HepG2 (cell line): ENCODE results near the gene GLE1. TPM values are rescaled to one million over a fixed set of nuclear protein-coding genes. Genes with fewer than 3 reads are reported as not detected.

Experiments
- ATAC-seq: fragments of 200-7000 bp; cut with Tn5 transposase; 3 replicates; pipeline ENCODE4 v1.9.1; 2020; ENCODE audit warnings: mild to moderate bottlenecking, moderate library complexity
- BruUV-seq: library from RNA; stranded (reverse); fragments of 400-500 nt; replicated peaks from 2 replicates; lab custom pipeline; 2021; lab: Mats Ljungman, UMichigan
- CTCF ChIA-PET: fragments of 300-600 bp; formaldehyde crosslinking; extraction: SDS; loops from one replicate; lab custom pipeline; 2021; ENCODE audit warnings: low total read pairs, inconsistent platforms, low intra/inter-chr PET ratio; lab: Yijun Ruan, JAX
- POLR2A ChIA-PET: fragments of 350-600 bp; sonication (Branson Sonifier 250); formaldehyde crosslinking; loops from one replicate; lab custom pipeline; 2020; ENCODE audit warnings: antibody characterized with exemption, inconsistent platforms; lab: Yijun Ruan, JAX
- DNase-seq: peaks from one replicate; pipeline ENCODE4 v3.0.0-alpha.2; 2015; ENCODE audit warnings: low spot score
- FAIRE-seq: peaks from 3 replicates; lab custom pipeline; 2011; peaks lifted over from hg19 to GRCh38; lab: Jason Lieb, UNC
- H2AFZ ChIP-seq: one replicate; pipeline ENCODE4 v1.6.1; 2011; ENCODE audit warnings: low read length, inconsistent platforms
- H3K27ac ChIP-seq: fragments of 300-600 bp; 3 replicates; pipeline ENCODE4 v1.8.0; 2011; ENCODE audit warnings: mixed run types, mild to moderate bottlenecking, mixed read lengths, low read length, inconsistent platforms; ENCODE audit not compliant: insufficient read depth; ENCODE audit errors: extremely low read length
- H3K27me3 ChIP-seq, 2 experiments: fragments of 200-600 bp in 1 of 2; 2 replicates in 1 of 2; 3 replicates in 1 of 2; pipeline versions ENCODE4 v1.6.0 to v1.8.0; 2011; ENCODE audit warnings: low read length in 2 of 2, mild to moderate bottlenecking in 2 of 2, moderate library complexity in 2 of 2, inconsistent platforms in 1 of 2; ENCODE audit not compliant: insufficient read depth in 2 of 2, control insufficient read depth in 1 of 2
- H3K36me3 ChIP-seq, 2 experiments: fragments of 200-600 bp in 1 of 2; replicated peaks in 1 of 2; 2 replicates in 1 of 2; 3 replicates in 1 of 2; pipeline versions ENCODE4 v1.5.1 to v1.8.0; 2011; ENCODE audit warnings: low read length in 2 of 2, inconsistent platforms in 1 of 2; ENCODE audit not compliant: insufficient read depth in 2 of 2, control insufficient read depth in 1 of 2
- H3K4me1 ChIP-seq: 2 replicates; pipeline ENCODE4 v1.5.1; 2012; ENCODE audit warnings: low read length, inconsistent platforms; ENCODE audit not compliant: insufficient read depth
- H3K4me2 ChIP-seq: 2 replicates; pipeline ENCODE4 v1.6.0; 2011; ENCODE audit warnings: low read depth, low read length, inconsistent platforms
- H3K4me3 ChIP-seq, 3 experiments: fragments of 200-600 bp in 1 of 3; sonication (generic), shearing (Covaris generic) in 1 of 3; replicated peaks in 1 of 3; 2 replicates each; pipeline ENCODE4 v1.5.1; 2011 to 2016; ENCODE audit warnings: low read length in 3 of 3, inconsistent platforms in 2 of 3, low read depth in 2 of 3, mild to moderate bottlenecking in 2 of 3, control low read depth in 1 of 3, mixed read lengths in 1 of 3; ENCODE audit not compliant: insufficient read depth in 1 of 3
- H3K79me2 ChIP-seq: one replicate; pipeline ENCODE4 v1.6.1; 2011; ENCODE audit warnings: low read length, inconsistent platforms; ENCODE audit not compliant: insufficient read depth
- H3K9ac ChIP-seq: 2 replicates; pipeline ENCODE4 v1.6.0; 2011; ENCODE audit warnings: mild to moderate bottlenecking, low read depth, low read length, inconsistent platforms; ENCODE audit not compliant: insufficient read depth
- H3K9me3 ChIP-seq: 2 replicates; pipeline ENCODE4 v1.5.1; 2012; ENCODE audit warnings: mild to moderate bottlenecking, low read length
- H4K20me1 ChIP-seq: 2 replicates; pipeline ENCODE4 v1.6.0; 2011; ENCODE audit warnings: inconsistent platforms, mild to moderate bottlenecking, low read length, moderate library complexity; ENCODE audit not compliant: insufficient read depth
- ATF1 ChIP-seq: IDR thresholded peaks from 2 replicates; pipeline ENCODE4 v1.6.1; 2016; ENCODE audit warnings: mild to moderate bottlenecking, control low read depth
- CBX2 ChIP-seq, 2 experiments: fragments of 200-600 bp in 1 of 2; sonication (generic); formaldehyde crosslinking in 1 of 2; IDR thresholded peaks; 2 replicates each; pipeline versions ENCODE4 v1.7.0 to v1.8.1; 2018 to 2022; ENCODE audit warnings: low read depth in 2 of 2, low read length in 1 of 2, mild to moderate bottlenecking in 1 of 2, missing genetic modification reagents in 1 of 2
- CEBPB ChIP-seq: IDR thresholded peaks from 2 replicates; pipeline ENCODE4 v1.6.1; 2011; ENCODE audit warnings: low read depth, low read length, improper control_type of control experiment, borderline replicate concordance
- FOSL2 ChIP-seq: sonication (generic); formaldehyde crosslinking; IDR thresholded peaks from 2 replicates; pipeline ENCODE4 v1.4.0; 2020; ENCODE audit warnings: missing genetic modification reagents
- FOXO1 ChIP-seq: sonication (generic); formaldehyde crosslinking; IDR thresholded peaks from 2 replicates; pipeline ENCODE4 v1.4.0; 2020; ENCODE audit warnings: missing genetic modification reagents
- GABPB1 ChIP-seq: IDR thresholded peaks from 2 replicates; pipeline ENCODE4 v1.6.1; 2016; ENCODE audit warnings: mild to moderate bottlenecking, missing genetic modification reagents, moderate library complexity, missing compliant biosample characterization
- HIVEP1 ChIP-seq: sonication (generic); formaldehyde crosslinking; IDR thresholded peaks from 2 replicates; pipeline ENCODE4 v1.4.0; 2020; ENCODE audit warnings: mild to moderate bottlenecking, missing genetic modification reagents
- HMG20A ChIP-seq: IDR thresholded peaks from 2 replicates; pipeline ENCODE4 v1.6.1; 2016; ENCODE audit warnings: borderline replicate concordance
- HNF4G ChIP-seq, 2 experiments: sonication (generic) in 1 of 2; formaldehyde crosslinking in 1 of 2; IDR thresholded peaks; 2 replicates each; pipeline versions ENCODE4 v1.4.0 to v1.6.1; 2011 to 2020; ENCODE audit warnings: borderline replicate concordance in 2 of 2, low read depth in 2 of 2, mild to moderate bottlenecking in 2 of 2, low read length in 1 of 2, missing genetic modification reagents in 1 of 2, moderate library complexity in 1 of 2
- JUN ChIP-seq: sonication (generic); formaldehyde crosslinking; IDR thresholded peaks from 2 replicates; pipeline ENCODE4 v1.4.0; 2020; ENCODE audit warnings: mild to moderate bottlenecking, missing genetic modification reagents
- JUND ChIP-seq: sonication (generic); formaldehyde crosslinking; IDR thresholded peaks from 2 replicates; pipeline ENCODE4 v1.8.0; 2022; ENCODE audit warnings: mild to moderate bottlenecking, missing genetic modification reagents
- KDM1A ChIP-seq: IDR thresholded peaks from 2 replicates; pipeline ENCODE4 v1.6.1; 2016; ENCODE audit warnings: missing compliant biosample characterization
- NFKBIZ ChIP-seq: IDR thresholded peaks from 2 replicates; pipeline ENCODE4 v1.6.1; 2018; ENCODE audit warnings: missing genetic modification reagents, missing compliant biosample characterization
- RXRA ChIP-seq: sonication (generic); formaldehyde crosslinking; IDR thresholded peaks from 2 replicates; pipeline ENCODE4 v1.5.1; 2020; ENCODE audit warnings: missing genetic modification reagents
- SAP130 ChIP-seq: IDR thresholded peaks from 2 replicates; pipeline ENCODE4 v1.6.1; 2016; ENCODE audit warnings: low read depth
- SUZ12 ChIP-seq: fragments of 150-350 bp; IDR thresholded peaks from 2 replicates; pipeline ENCODE4 v1.6.1; 2014; ENCODE audit warnings: low read depth, low read length
- TEAD3 ChIP-seq: optimal IDR thresholded peaks from 2 replicates; pipeline ENCODE3; 2016; ENCODE audit warnings: borderline replicate concordance
- ZNF143 ChIP-seq: sonication (generic); formaldehyde crosslinking; IDR thresholded peaks from 2 replicates; pipeline ENCODE4 v1.4.0; 2020; ENCODE audit warnings: missing genetic modification reagents
- ZNF451 ChIP-seq: sonication (generic); formaldehyde crosslinking; IDR thresholded peaks from 2 replicates; pipeline ENCODE4 v1.5.0; 2020; ENCODE audit warnings: mild to moderate bottlenecking, missing genetic modification reagents
- ZNF644 ChIP-seq: IDR thresholded peaks from 2 replicates; pipeline ENCODE4 v1.6.1; 2016; ENCODE audit warnings: low read depth
- ZNF678 ChIP-seq: sonication (generic); formaldehyde crosslinking; IDR thresholded peaks from 2 replicates; pipeline ENCODE4 v1.4.0; 2020; ENCODE audit warnings: mild to moderate bottlenecking, missing genetic modification reagents
- ZNF839 ChIP-seq: sonication (generic); formaldehyde crosslinking; IDR thresholded peaks from 2 replicates; pipeline ENCODE4 v1.4.0; 2020; ENCODE audit warnings: missing genetic modification reagents, mild to moderate bottlenecking, borderline replicate concordance
- WGBS: methylation state at CpG from one replicate; pipeline ENCODE4 v1.1.6; 2017; ENCODE audit warnings: low lambda C conversion rate; 5-methylcytosine and 5-hydroxymethylcytosine counted together
- in situ Hi-C: cut with HindIII; loops from 2 replicates; pipeline ENCODE4 v1.10.0; 2017; ENCODE audit warnings: low pct_unique_long_range_greater_than_20kb; ENCODE audit not compliant: extremely low pct_ligation_motif_present
- intact Hi-C: fragments of 100-400 bp; cut with micrococcal nuclease; formaldehyde crosslinking; loops from one replicate; pipeline ENCODE4 v1.10.0; 2022; ENCODE audit not compliant: unreplicated experiment
- polyA plus RNA-seq, 8 experiments: library from polyadenylated mRNA; depleted of rRNA in 3 of 8; stranded (reverse) in 7 of 8; unstranded in 1 of 8; fragments of >200 nt; fragmentation: Illumina TruSeq in 4 of 8; extraction: Trizol in 4 of 8; gene quantifications; 2 replicates each; pipeline versions ENCODE4 v1.2.1 to v1.2.3, GENCODE V29; 2011 to 2016; ENCODE audit warnings: low read depth in 4 of 8, missing spikeins in 1 of 8, mixed read lengths in 1 of 8; ENCODE audit not compliant: insufficient read depth in 1 of 8
- total RNA-seq, 5 experiments: library from RNA; depleted of rRNA; stranded (reverse); fragments of >200 nt; fragmentation: Illumina TruSeq; extraction: Trizol; gene quantifications; 2 replicates each; pipeline ENCODE4 v1.2.3, GENCODE V29; 2016; ENCODE audit warnings: low read depth in 1 of 5
- TF ChIP-seq, protein P1 (sequence below): sonication (generic); formaldehyde crosslinking; IDR thresholded peaks from 2 replicates; pipeline ENCODE4 v1.5.0; 2020; ENCODE audit warnings: missing genetic modification reagents
- TF ChIP-seq, protein P2 (sequence below): sonication (generic); formaldehyde crosslinking; IDR thresholded peaks from 2 replicates; pipeline ENCODE4 v1.4.0; 2020; ENCODE audit warnings: missing genetic modification reagents

The GLE1 gene
- total and polyA plus RNA-seq, 2 of the 13 experiments (the other 11 are each of a cell fraction or from before 2014, with no cell fraction given) = 14.7 to 28.8 TPM

DNA sequence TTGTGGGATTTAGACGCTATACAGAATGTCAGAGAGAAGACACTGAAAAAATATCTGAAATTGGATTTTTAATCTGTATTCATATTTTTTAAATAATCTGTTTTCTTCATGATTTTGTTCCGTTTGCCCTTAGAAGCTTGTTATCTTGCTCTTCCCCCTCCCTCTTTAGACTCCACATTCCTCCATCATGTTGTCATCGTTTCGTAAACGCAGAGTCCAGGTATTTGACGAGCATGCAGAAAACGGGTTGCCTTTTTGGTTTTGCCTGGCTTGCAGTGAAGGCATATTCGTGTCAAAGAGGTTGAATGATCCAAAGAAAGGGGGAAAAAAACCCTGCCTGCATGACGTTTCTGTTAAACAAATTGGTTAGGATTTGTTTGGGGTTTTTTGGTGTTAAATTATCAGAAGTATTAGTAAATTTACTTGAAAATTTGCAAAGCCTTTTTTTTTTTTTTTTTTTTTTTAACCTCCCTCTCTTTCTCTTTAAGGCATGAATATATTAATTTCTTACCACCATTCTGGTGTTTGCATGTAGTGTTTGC is 50.7 kb downstream of the GLE1 start:
- peak overlapping the region; percentile 7; the same call in 1 of the 2 replicates for H3K9ac ChIP-seq
- H2AFZ ChIP-seq = no peak overlapping the region
- H3K4me2 ChIP-seq = peak overlapping the region; percentile 84
- no TSS peak for BruUV-seq
- ATAC-seq (peak; percentile 17; the same call in 1 of the 3 replicates), DNase-seq (peak; percentile 85), FAIRE-seq (peak; percentile 62)
- CTCF ChIA-PET = no interaction called here
- H3K4me1 ChIP-seq = peaks cover 78% of the 10 kb centered on the region
- peak overlapping the region; percentile 12 to 36 (median 30); a peak in 2 of 6 replicates for H3K4me3 ChIP-seq
- peaks cover 55% of the 10 kb centered on the region for H3K79me2 ChIP-seq
- no peaks in the 10 kb centered on the region for H3K36me3 ChIP-seq
- peaks cover 30% of the 10 kb centered on the region for H4K20me1 ChIP-seq
- WGBS = 2% methylated on average over 9 of the region's 9 CpGs
- in situ Hi-C loops (no loop called here), intact Hi-C loops (loop anchor here (5.0 kb wide), 1 partner anchor 118 kb away; no protein-coding TSS in a partner anchor)
- POLR2A ChIA-PET = interaction anchor here (0.8 to 2.3 kb wide), 4 partner anchors 34 to 279 kb away, joined by 3 to 12 read pairs (median 4); partner anchors contain the start of genes GOLGA2 and SWI5
- H3K27me3 ChIP-seq = no peaks in the 10 kb centered on the region; a peak in 1 of 5 replicates
- H3K9me3 ChIP-seq = no peaks in the 10 kb centered on the region
- peak overlapping the region; percentile 49 for H3K27ac ChIP-seq
- no peak for TF ChIP-seq ZNF451 (CRISPR knock-in tag)
- TF ChIP-seq ZNF644 (CRISPR knock-in tag) = peak; percentile 7; the same call in 1 of the 2 replicates
- TF ChIP-seq ZNF678 (CRISPR knock-in tag) = no peak
- no peak; the same call in 1 of the 2 replicates for TF ChIP-seq HMG20A
- peak; percentile 40; the same call in 1 of the 2 replicates for TF ChIP-seq KDM1A (CRISPR knock-in tag)
- peak; percentile 93 for TF ChIP-seq FOSL2 (CRISPR knock-in tag)
- no peak for TF ChIP-seq ZNF839 (CRISPR knock-in tag)
- TF ChIP-seq RXRA (CRISPR knock-in tag) = no peak
- no peak for TF ChIP-seq ZNF143 (CRISPR knock-in tag)
- 0 out of 2 replicates have a peak, but pooled peaks have one; percentile 14 for TF ChIP-seq HNF4G (IDR thresholded peaks at IDR 0.05; ENCODE audit: borderline replicate concordance, low read depth, low read length)
- no peak for TF ChIP-seq HNF4G (CRISPR knock-in tag; IDR thresholded peaks at IDR 0.05; ENCODE audit: borderline replicate concordance, low read depth)
- TF ChIP-seq SAP130 (CRISPR knock-in tag) = peak; percentile 77
- TF ChIP-seq JUND = peak; percentile 98
- TF ChIP-seq ATF1 (CRISPR knock-in tag) = no peak; the same call in 1 of the 2 replicates
- no peak for TF ChIP-seq NFKBIZ (CRISPR knock-in tag)
- TF ChIP-seq FOXO1 = 0 out of 2 replicates have a peak, but pooled peaks have one; percentile 21
- TF ChIP-seq, protein P1, sequence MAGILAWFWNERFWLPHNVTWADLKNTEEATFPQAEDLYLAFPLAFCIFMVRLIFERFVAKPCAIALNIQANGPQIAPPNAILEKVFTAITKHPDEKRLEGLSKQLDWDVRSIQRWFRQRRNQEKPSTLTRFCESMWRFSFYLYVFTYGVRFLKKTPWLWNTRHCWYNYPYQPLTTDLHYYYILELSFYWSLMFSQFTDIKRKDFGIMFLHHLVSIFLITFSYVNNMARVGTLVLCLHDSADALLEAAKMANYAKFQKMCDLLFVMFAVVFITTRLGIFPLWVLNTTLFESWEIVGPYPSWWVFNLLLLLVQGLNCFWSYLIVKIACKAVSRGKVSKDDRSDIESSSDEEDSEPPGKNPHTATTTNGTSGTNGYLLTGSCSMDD (CRISPR knock-in tag) = no peak
- TF ChIP-seq HIVEP1 (CRISPR knock-in tag) = no peak
- TF ChIP-seq, protein P2, sequence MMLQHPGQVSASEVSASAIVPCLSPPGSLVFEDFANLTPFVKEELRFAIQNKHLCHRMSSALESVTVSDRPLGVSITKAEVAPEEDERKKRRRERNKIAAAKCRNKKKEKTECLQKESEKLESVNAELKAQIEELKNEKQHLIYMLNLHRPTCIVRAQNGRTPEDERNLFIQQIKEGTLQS (CRISPR knock-in tag) = peak; percentile 99
- TF ChIP-seq JUN (CRISPR knock-in tag) = peak; percentile 97
- no peak for TF ChIP-seq SUZ12
- TF ChIP-seq GABPB1 (CRISPR knock-in tag) = no peak
- no peak for TF ChIP-seq CBX2 (IDR thresholded peaks at IDR 0.05; ENCODE audit: low read depth, low read length)
- TF ChIP-seq CBX2 (CRISPR knock-in tag; IDR thresholded peaks at IDR 0.05; ENCODE audit: low read depth) = no peak
- peak; percentile 99 for TF ChIP-seq TEAD3
- TF ChIP-seq CEBPB = no peak
